BLaER1 (cell line): ENCODE measurements around the gene MRPL17.
A peak's percentile ranks its signal among the peaks of the same experiment; 100 is the strongest.

Experiments used
- H3K27ac ChIP-seq: shearing (Covaris generic); formaldehyde crosslinking; 2 replicates; pipeline ENCODE4 v1.8.1; 2022
- H3K27me3 ChIP-seq: shearing (Covaris generic); formaldehyde crosslinking; 2 replicates; pipeline ENCODE4 v1.8.1; 2022
- H3K36me3 ChIP-seq: shearing (Covaris generic); formaldehyde crosslinking; 2 replicates; pipeline ENCODE4 v1.8.1; 2022
- H3K4me1 ChIP-seq: shearing (Covaris generic); formaldehyde crosslinking; 2 replicates; pipeline ENCODE4 v1.8.1; 2022
- H3K4me2 ChIP-seq: shearing (Covaris generic); formaldehyde crosslinking; 2 replicates; pipeline ENCODE4 v1.8.1; 2022
- H3K4me3 ChIP-seq: shearing (Covaris generic); formaldehyde crosslinking; 2 replicates; pipeline ENCODE4 v1.8.1; 2022
- H3K9ac ChIP-seq: shearing (Covaris generic); formaldehyde crosslinking; 2 replicates; pipeline ENCODE4 v1.8.1; 2022
- H3K9me3 ChIP-seq: shearing (Covaris generic); formaldehyde crosslinking; 2 replicates; pipeline ENCODE4 v1.8.1; 2022
- H4K20me1 ChIP-seq: shearing (Covaris generic); formaldehyde crosslinking; 2 replicates; pipeline ENCODE4 v1.8.1; 2022
- Cebpa-rat ChIP-seq: shearing (Covaris generic); IDR thresholded peaks from 2 replicates; pipeline ENCODE4 v1.8.1; 2022

The MRPL17 gene

GRCh38 chr11:6656584-6656915, 26.6 kb downstream of the MRPL17 start:
- H3K9me3 ChIP-seq: no peaks in the 10 kb centered on the region
- peak overlapping the region; percentile 82; the same call in 1 of the 2 replicates for H3K4me3 ChIP-seq
- H3K36me3 ChIP-seq: no peaks in the 10 kb centered on the region
- no peak overlapping the region for H3K9ac ChIP-seq
- TF ChIP-seq Cebpa-rat: no peak
- peaks cover 32% of the 10 kb centered on the region for H3K4me1 ChIP-seq
- no peak overlapping the region for H3K27ac ChIP-seq
- peaks cover 47% of the 10 kb centered on the region for H3K27me3 ChIP-seq
- peak overlapping the region; percentile 67 for H3K4me2 ChIP-seq
- H4K20me1 ChIP-seq: peaks cover 23% of the 10 kb centered on the region; the same call in 1 of the 2 replicates

DNA sequence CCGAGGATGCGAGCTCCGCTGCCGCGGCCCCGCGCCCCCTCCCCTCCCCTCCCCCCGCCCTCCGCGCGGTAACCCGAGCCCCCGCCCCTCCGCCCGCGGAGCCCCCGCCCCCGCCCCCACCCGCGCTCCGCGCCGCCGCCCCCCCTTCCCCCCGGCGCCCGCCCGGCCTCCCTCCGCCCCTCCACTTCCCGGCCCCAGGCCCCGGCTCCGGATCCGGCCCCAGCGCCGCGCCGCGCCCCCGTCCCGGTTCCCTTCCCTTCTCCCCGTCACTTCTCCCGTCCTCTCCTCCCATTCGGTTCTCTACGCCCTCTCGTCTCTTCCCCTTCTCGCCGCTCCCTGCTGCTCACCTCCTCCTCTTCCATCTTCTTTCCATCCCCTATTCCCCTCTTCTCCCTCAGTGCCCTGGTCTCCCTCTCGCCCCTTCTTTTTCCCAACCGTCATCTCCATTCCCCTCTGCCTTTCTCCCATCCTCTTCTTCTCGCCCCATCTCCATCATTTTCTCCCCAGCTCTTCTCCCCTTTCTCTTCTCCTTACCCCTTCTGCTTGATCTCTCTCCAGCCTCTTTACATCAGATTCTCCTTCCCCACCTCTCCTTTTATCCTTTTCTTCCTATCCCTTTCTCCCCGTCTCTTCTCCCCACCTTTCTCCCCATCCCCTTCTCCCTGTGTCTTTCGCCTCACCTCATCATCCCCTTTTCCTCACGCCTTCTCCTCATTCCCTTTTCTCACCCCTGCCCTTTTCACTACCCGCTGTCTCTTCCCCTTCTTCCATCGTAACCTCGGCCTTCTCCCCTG, 27.2 kb downstream of the MRPL17 start, which contains the start of gene DCHS1:
Gene DCHS1, minus strand, starts transcription at position 20 of the 794 bp plus-strand sequence. CDS start 14,196 bp downstream, outside the sequence.
- Histone ChIP-seq H3K4me3 (peak within 1 kb of the TSS; percentile 82), H3K36me3 (no peaks in the 10 kb centered on the region), H3K9me3 (no peaks in the 10 kb centered on the region), H3K27me3 (peaks cover 47% of the 10 kb centered on the region), H3K4me1 (peaks cover 32% of the 10 kb centered on the region), H4K20me1 (peaks cover 25% of the 10 kb centered on the region; the same call in 1 of the 2 replicates), H3K9ac (peak within 1 kb of the TSS; percentile 84), H3K4me2 (peak within 1 kb of the TSS; percentile 82), H3K27ac (peak within 1 kb of the TSS; percentile 85)
- TF ChIP-seq Cebpa-rat: no peak

DNA sequence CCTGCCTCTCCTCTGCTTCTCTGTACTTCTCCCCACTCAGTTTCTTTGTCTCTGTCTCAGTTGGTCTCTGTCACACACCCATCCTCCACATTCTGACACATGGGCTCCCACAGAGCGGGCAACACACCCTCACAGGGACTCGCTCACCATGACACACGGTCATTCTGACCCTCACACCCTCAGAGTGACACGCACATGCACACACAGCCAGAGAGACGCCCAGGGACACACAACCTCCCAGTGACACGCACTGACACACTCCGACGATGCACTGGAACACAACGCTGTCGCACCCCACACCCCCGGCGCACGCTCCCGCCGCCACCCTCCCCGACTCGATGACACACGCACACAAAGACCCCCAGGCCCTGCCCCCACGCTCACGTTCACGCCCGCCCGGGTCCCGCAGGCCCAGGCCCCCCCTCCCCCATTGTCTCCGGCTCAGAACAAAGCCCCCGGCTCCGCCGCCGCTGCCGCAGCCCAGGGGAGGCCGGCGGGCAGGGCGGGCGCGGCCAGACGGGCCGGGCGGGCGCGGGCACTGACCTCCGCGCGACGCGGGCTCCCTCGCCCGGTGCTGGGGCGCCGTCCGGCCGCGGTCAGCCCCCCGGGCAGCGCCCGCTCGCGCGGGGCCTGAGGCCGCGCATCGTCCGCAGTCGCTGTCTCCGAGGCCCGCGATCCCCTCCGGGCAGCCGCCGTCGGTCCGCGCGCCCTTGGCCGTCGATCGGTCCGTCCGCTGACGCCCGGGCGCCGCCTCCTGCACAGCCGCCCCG, 27.9 kb downstream of the MRPL17 start:
- Histone ChIP-seq H4K20me1 (peaks cover 25% of the 10 kb centered on the region; the same call in 1 of the 2 replicates), H3K36me3 (no peaks in the 10 kb centered on the region), H3K9ac (peak overlapping the region; percentile 84), H3K27ac (peak overlapping the region; percentile 85), H3K4me2 (peak overlapping the region; percentile 82), H3K27me3 (peaks cover 47% of the 10 kb centered on the region), H3K4me1 (peaks cover 32% of the 10 kb centered on the region), H3K4me3 (peak overlapping the region; percentile 82), H3K9me3 (no peaks in the 10 kb centered on the region)
- no peak for TF ChIP-seq Cebpa-rat

DNA sequence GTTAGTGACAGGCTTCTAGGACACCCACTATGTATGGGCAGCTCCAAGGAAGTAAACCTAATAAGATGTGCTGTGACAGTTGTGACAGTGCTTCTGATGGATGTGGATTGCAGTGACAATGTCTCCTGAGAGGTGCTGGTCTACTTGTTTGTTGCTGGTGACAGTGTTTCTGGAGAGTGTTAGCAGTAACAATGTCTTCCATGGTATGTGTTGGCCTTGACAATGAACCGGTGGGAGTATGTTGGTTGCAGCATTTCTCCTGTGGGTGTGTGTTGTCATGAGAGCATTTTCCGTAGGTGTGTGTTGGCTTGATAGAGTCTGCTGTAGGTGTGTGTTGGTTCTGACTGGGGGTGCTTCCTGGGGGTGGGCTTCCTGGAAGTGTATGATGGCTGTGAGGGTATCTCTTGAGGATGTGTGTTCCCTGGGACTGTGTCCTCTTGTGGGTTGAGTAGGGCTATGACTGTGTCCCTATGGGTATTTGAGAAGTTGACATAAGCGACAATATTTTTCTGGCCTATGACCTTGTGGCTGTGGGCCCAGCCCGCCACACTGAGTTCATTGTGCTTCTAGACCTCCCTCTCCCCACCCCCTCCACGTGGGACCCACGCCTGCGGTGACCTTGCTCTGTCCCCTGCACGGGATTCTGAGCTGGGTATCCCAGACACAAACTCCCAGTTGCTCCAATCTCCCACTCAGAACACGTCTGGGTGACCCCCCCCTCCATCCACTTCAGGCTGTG, 28.7 kb downstream of the MRPL17 start:
- H3K4me2 ChIP-seq: peak overlapping the region; percentile 82
- H3K27ac ChIP-seq: peak overlapping the region; percentile 85
- peak overlapping the region; percentile 84 for H3K9ac ChIP-seq
- H3K4me1 ChIP-seq: peaks cover 35% of the 10 kb centered on the region
- peaks cover 47% of the 10 kb centered on the region for H3K27me3 ChIP-seq
- H3K36me3 ChIP-seq: no peaks in the 10 kb centered on the region
- no peak for TF ChIP-seq Cebpa-rat
- peak overlapping the region; percentile 82 for H3K4me3 ChIP-seq
- H4K20me1 ChIP-seq: peaks cover 25% of the 10 kb centered on the region; the same call in 1 of the 2 replicates
- H3K9me3 ChIP-seq: no peaks in the 10 kb centered on the region

GRCh38 chr11:6653656-6654055, 29.5 kb downstream of the MRPL17 start:
- H3K4me1 ChIP-seq: peaks cover 43% of the 10 kb centered on the region
- no peak for TF ChIP-seq Cebpa-rat
- peaks cover 25% of the 10 kb centered on the region; the same call in 1 of the 2 replicates for H4K20me1 ChIP-seq
- no peak overlapping the region for H3K9ac ChIP-seq
- no peaks in the 10 kb centered on the region for H3K36me3 ChIP-seq
- H3K27ac ChIP-seq: no peak overlapping the region
- peaks cover 47% of the 10 kb centered on the region for H3K27me3 ChIP-seq
- H3K4me3 ChIP-seq: no peak overlapping the region
- peak overlapping the region; percentile 82 for H3K4me2 ChIP-seq
- H3K9me3 ChIP-seq: no peaks in the 10 kb centered on the region

DNA sequence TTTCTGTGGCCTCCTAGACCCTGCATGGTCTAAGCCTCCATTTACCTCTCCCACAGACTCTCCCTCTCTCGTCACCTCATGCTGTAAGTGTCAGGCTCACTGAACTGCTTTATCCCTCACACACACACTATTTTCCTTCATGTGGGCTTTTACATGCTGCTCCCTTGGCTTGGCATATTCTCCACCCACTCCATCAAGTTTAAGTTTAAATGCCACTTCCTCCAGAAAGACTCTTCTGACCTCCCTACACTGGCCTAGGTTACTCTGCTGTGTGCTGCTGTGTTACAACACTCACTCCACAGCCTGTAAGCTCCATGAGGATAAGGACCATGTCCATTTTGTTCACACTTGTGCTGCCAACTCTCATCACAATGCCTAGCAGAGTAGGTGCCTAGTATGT, 30.0 kb downstream of the MRPL17 start:
- TF ChIP-seq Cebpa-rat: no peak
- H3K27me3 ChIP-seq: peaks cover 47% of the 10 kb centered on the region
- H3K36me3 ChIP-seq: no peaks in the 10 kb centered on the region
- H3K9ac ChIP-seq: no peak overlapping the region
- H3K27ac ChIP-seq: no peak overlapping the region
- H3K9me3 ChIP-seq: no peaks in the 10 kb centered on the region
- H3K4me3 ChIP-seq: no peak overlapping the region
- peak overlapping the region; percentile 4 for H3K4me2 ChIP-seq
- H3K4me1 ChIP-seq: peaks cover 49% of the 10 kb centered on the region
- peaks cover 25% of the 10 kb centered on the region; the same call in 1 of the 2 replicates for H4K20me1 ChIP-seq

DNA sequence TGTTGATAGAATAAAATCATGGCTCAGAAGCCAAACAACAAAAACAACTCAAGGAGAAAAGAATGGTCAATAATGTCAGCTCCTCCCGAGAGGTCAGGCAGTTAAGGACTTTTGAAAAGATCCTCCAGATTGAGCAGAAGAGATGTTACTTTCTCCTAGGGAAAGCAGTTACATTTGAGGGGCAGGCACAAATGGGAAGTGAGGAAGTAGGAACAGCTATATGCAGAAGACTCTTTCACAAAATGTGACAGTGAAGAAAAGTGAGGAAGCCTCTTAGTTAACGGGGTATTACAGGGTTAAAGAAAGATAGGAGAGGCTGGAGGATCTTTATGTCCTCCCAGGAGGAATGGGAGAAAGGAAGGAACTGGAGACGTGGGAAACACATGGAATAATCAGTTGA, 31.0 kb downstream of the MRPL17 start:
- no peaks in the 10 kb centered on the region for H3K36me3 ChIP-seq
- peaks cover 44% of the 10 kb centered on the region for H3K27me3 ChIP-seq
- no peak overlapping the region for H3K4me3 ChIP-seq
- H3K9ac ChIP-seq: no peak overlapping the region
- H3K27ac ChIP-seq: no peak overlapping the region
- H4K20me1 ChIP-seq: peaks cover 25% of the 10 kb centered on the region; the same call in 1 of the 2 replicates
- TF ChIP-seq Cebpa-rat: no peak
- no peaks in the 10 kb centered on the region for H3K9me3 ChIP-seq
- peaks cover 58% of the 10 kb centered on the region for H3K4me1 ChIP-seq
- no peak overlapping the region; the same call in 1 of the 2 replicates for H3K4me2 ChIP-seq

DNA sequence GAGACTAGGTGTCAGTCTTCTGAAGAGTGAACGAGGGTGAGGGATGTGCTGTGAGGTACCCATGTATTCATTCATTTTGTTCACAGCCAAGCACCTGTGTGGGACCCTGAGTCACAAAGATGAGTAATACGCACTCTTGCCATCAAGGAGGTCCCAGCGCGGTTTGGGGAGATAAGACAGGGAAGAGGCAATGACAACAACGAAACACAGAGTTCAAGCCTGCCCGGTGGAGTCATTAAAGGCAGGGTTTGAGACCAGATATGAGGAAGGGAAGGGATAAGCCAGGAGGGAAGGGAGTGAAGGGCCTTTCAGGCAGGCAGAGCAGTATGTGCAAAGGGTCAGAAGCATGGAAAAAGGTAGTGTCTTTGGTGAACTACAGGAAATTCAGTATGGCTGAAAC, 32.2 kb downstream of the MRPL17 start:
- no peak overlapping the region for H3K4me2 ChIP-seq
- H3K27me3 ChIP-seq: peaks cover 32% of the 10 kb centered on the region
- peaks cover 25% of the 10 kb centered on the region; the same call in 1 of the 2 replicates for H4K20me1 ChIP-seq
- no peak overlapping the region for H3K4me3 ChIP-seq
- no peak overlapping the region for H3K27ac ChIP-seq
- H3K9me3 ChIP-seq: no peaks in the 10 kb centered on the region
- peaks cover 63% of the 10 kb centered on the region for H3K4me1 ChIP-seq
- H3K9ac ChIP-seq: no peak overlapping the region
- H3K36me3 ChIP-seq: no peaks in the 10 kb centered on the region
- no peak for TF ChIP-seq Cebpa-rat

GRCh38 chr11:6650104-6650503, 33.0 kb downstream of the MRPL17 start:
- Histone ChIP-seq H4K20me1 (peaks cover 25% of the 10 kb centered on the region; the same call in 1 of the 2 replicates), H3K27ac (no peak overlapping the region), H3K4me3 (no peak overlapping the region), H3K4me2 (no peak overlapping the region), H3K9ac (no peak overlapping the region), H3K9me3 (no peaks in the 10 kb centered on the region), H3K36me3 (0 out of 2 replicates have a peak, but pooled peaks cover under 1% of the 10 kb centered on the region), H3K4me1 (peaks cover 71% of the 10 kb centered on the region), H3K27me3 (peaks cover 25% of the 10 kb centered on the region)
- no peak for TF ChIP-seq Cebpa-rat
